ENCODE results near the gene LRRC42.

- TF ChIP-seq CTCF (IDR thresholded peaks at IDR 0.05; ENCODE audit: low read depth, low read length, missing input control) (no peak), JUND (IDR thresholded peaks at IDR 0.05) (no peak)
These were observed 62.7 kb downstream of the LRRC42 start for GRCh38 chr1:54008876-54009275.
